RWPE1 (cell line): ENCODE data around the gene HDAC4.

Source experiments
- CTCF ChIA-PET: fragments of 350-600 bp; sonication (Branson Sonifier 250); formaldehyde crosslinking; extraction: SDS; loops from one replicate; lab custom pipeline; 2021; lab: Yijun Ruan, JAX
- POLR2A ChIA-PET: fragments of 400-600 bp; formaldehyde crosslinking; extraction: SDS; loops from one replicate; lab custom pipeline; 2020; ENCODE audit warnings: antibody characterized with exemption; ENCODE audit not compliant: low non-redundant PET; lab: Yijun Ruan, JAX
- DNase-seq: peaks from one replicate; pipeline ENCODE4 v3.0.0; 2012; ENCODE audit warnings: low spot score
- H3K27ac ChIP-seq: fragments of 450-650 bp; 2 replicates; pipeline ENCODE4 v1.5.1; 2017
- CTCF ChIP-seq: fragments of 450-650 bp; conservative IDR thresholded peaks from 2 replicates; pipeline ENCODE4 v1.5.1; 2017; ENCODE audit warnings: low read depth, mild to moderate bottlenecking

The HDAC4 gene

GRCh38 chr2:239152239-239152915, 248.4 kb downstream of the HDAC4 start:
- TF ChIP-seq CTCF: no peak
- ChIA-PET CTCF (no interaction called here), POLR2A (no interaction called here)
- no peak overlapping the region for H3K27ac ChIP-seq
- DNase-seq: no peak

- ChIA-PET CTCF (no interaction called here), POLR2A (no interaction called here)
- no peak for DNase-seq
- H3K27ac ChIP-seq: 0 out of 2 replicates have a peak overlapping the region, but pooled peaks have one; percentile 3
- no peak for TF ChIP-seq CTCF
Observed at GRCh38 chr2:239151201-239152131, 249.4 kb downstream of the HDAC4 start.

- CTCF ChIA-PET: no interaction called here
- no peak overlapping the region for H3K27ac ChIP-seq
- no peak for TF ChIP-seq CTCF
- no peak for DNase-seq
- POLR2A ChIA-PET: no interaction called here
Observed at GRCh38 chr2:239150125-239151011, 250.5 kb downstream of the HDAC4 start.

GRCh38 chr2:239149501-239149900, 251.3 kb downstream of the HDAC4 start:
- ChIA-PET CTCF (no interaction called here), POLR2A (no interaction called here)

GRCh38 chr2:239148495-239149200, 252.2 kb downstream of the HDAC4 start:
- POLR2A ChIA-PET: no interaction called here
- TF ChIP-seq CTCF: no peak
- no peak for DNase-seq
- CTCF ChIA-PET: no interaction called here
- no peak overlapping the region for H3K27ac ChIP-seq

More at GRCh38 chr2:239149501-239149900, 251.3 kb downstream of the HDAC4 start:
- no peak for TF ChIP-seq CTCF
- no peak for DNase-seq
- H3K27ac ChIP-seq: no peak overlapping the region
